ENCODE measurements around the gene PLK1. TPM values are rescaled to one million over a fixed set of nuclear protein-coding genes. Genes with fewer than 3 reads are reported as not detected.
"Not testable (repeated sequence)": the region's sequence is repeated elsewhere in the genome, so short reads cannot be mapped to it uniquely, and the experiment has no call there.

Gene PLK1
- total RNA-seq, result 1.1 TPM

- DNase-seq, result peak; percentile 77
These were observed at the start of gene PLK1 for GRCh38 chr16:23678430-23679273. Gene PLK1 (plus strand): TSS chr16:23678889. CDS start chr16:23678933, 44 bp downstream.

- no peak for DNase-seq
These were observed 49.2 kb upstream of the PLK1 start for GRCh38 chr16:23629516-23629915.

GRCh38 chr16:23631874-23632273 is 46.8 kb upstream of the PLK1 start:
- DNase-seq, result not testable (repeated sequence)

GRCh38 chr16:23634461-23635036 is 44.1 kb upstream of the PLK1 start:
- DNase-seq, result no peak

- DNase-seq, result no peak
These were observed 42.7 kb upstream of the PLK1 start for GRCh38 chr16:23635958-23636357.

GRCh38 chr16:23640615-23640930 is 38.1 kb upstream of the PLK1 start:
- no peak for DNase-seq

- peak; percentile 91 for DNase-seq
These were observed 37.5 kb upstream of the PLK1 start, which contains the start of the genes DCTN5 and PALB2 for GRCh38 chr16:23640931-23641765. Gene DCTN5 (plus strand): TSS chr16:23641466. CDS start chr16:23641543, 77 bp downstream. Gene PALB2 (minus strand): TSS chr16:23641310. CDS start chr16:23641157, 153 bp downstream.

- no peak for DNase-seq
These were observed 36.4 kb upstream of the PLK1 start for GRCh38 chr16:23642246-23642774.

GRCh38 chr16:23650674-23651416 is 27.8 kb upstream of the PLK1 start:
- DNase-seq, result no peak

- no peak for DNase-seq
These were observed 26.7 kb upstream of the PLK1 start for GRCh38 chr16:23651943-23652468.

- DNase-seq, result no peak
These were observed 14.8 kb upstream of the PLK1 start for GRCh38 chr16:23663918-23664317.

GRCh38 chr16:23666571-23667354 is 11.9 kb upstream of the PLK1 start:
- no peak for DNase-seq

GRCh38 chr16:23667355-23667659 is 11.4 kb upstream of the PLK1 start:
- DNase-seq, result no peak

- DNase-seq, result no peak
These were observed 10.5 kb upstream of the PLK1 start for GRCh38 chr16:23668225-23668624.

- DNase-seq, result no peak
These were observed 9.8 kb upstream of the PLK1 start for GRCh38 chr16:23668873-23669272.

- no peak for DNase-seq
These were observed 8.4 kb upstream of the PLK1 start for GRCh38 chr16:23670137-23670776.

- DNase-seq, result no peak
These were observed 4.6 kb upstream of the PLK1 start for GRCh38 chr16:23673971-23674614.

- no peak for DNase-seq
These were observed 1.7 kb upstream of the PLK1 start for GRCh38 chr16:23676924-23677480.

GRCh38 chr16:23679274-23679985 is 741 bp downstream of the PLK1 start:
- DNase-seq, result no peak
